ENCODE data around the gene MUC4.

GRCh38 chr3:195809291-195809785 is 2.4 kb downstream of the MUC4 start:
- no peak for TF ChIP-seq CTCF (IDR thresholded peaks at IDR 0.05)
- no peak for TF ChIP-seq TCF7L2 (IDR thresholded peaks at IDR 0.05; ENCODE audit: low read depth, low read length)
- TF ChIP-seq REST (IDR thresholded peaks at IDR 0.05; ENCODE audit: insufficient read depth in 1 of 2, low read depth in 2 of 2, low read length in 1 of 2): no peak
